ENCODE results near the gene CLCN7. TPM values are rescaled to one million over a fixed set of nuclear protein-coding genes. Genes with fewer than 3 reads are reported as not detected.
A peak's percentile ranks its signal among the peaks of the same experiment; 100 is the strongest.

CLCN7 gene
- polyA plus RNA-seq, 1 of the 3 experiments (the other 2 are of a cell fraction), result 44.3 TPM

DNA sequence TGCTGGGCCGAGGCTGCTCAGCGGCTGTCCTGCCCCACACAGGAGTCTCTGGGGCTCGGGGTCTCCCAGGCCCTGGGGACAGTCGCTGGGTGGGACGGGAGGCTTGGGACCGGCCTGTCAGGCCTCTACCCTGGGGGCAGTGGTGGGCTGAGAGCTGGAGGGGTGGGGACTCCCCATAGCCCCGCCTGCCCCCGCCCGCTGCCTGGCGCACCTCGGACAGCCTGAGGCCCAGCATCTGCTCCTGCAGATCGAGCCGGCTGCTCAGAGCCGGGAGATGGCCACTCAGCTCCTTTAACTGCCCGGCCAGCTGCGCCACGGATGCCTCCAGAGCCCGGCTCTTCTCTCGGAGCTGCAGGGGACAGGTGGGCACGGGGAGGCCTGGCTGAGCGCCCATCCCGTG, 37.2 kb downstream of the CLCN7 start:
- Histone ChIP-seq H3K9ac (no peak overlapping the region), H4K20me1 (ENCODE audit: insufficient read depth) (no peaks in the 10 kb centered on the region), H3K36me3 (replicated peaks in 1 of 2; ENCODE audit: control insufficient read depth in 1 of 2, insufficient read depth in 2 of 2, low read length in 1 of 2) (no peaks in the 10 kb centered on the region), H3K27me3 (ENCODE audit: insufficient read depth) (no peaks in the 10 kb centered on the region), H2AFZ (ENCODE audit: low read depth) (no peak overlapping the region), H3K27ac (ENCODE audit: low read depth in 2 of 2, low read length in 1 of 2) (no peak overlapping the region), H3K9me3 (no peaks in the 10 kb centered on the region), H3K4me3 (ENCODE audit: low read depth in 2 of 2, low read length in 1 of 2) (no peak overlapping the region), H3K9me2 (no peaks in the 10 kb centered on the region), H3K4me2 (no peak overlapping the region), H3F3A (replicated peaks; ENCODE audit: insufficient read depth) (no peaks in the 10 kb centered on the region), H3K79me2 (ENCODE audit: insufficient read depth) (no peaks in the 10 kb centered on the region), H3K4me1 (ENCODE audit: control insufficient read depth in 1 of 2, insufficient read depth in 2 of 2, low read depth in 1 of 2, low read length in 1 of 2) (no peaks in the 10 kb centered on the region; a peak in 1 of 4 replicates)
- no peak for TF ChIP-seq RXRA (IDR thresholded peaks at IDR 0.05; ENCODE audit: borderline replicate concordance, low read depth)
- no peak for TF ChIP-seq ELF1 (IDR thresholded peaks at IDR 0.05)
- no peak for TF ChIP-seq IRF3 (IDR thresholded peaks at IDR 0.05; ENCODE audit: low read depth, low read length)
- no peak for TF ChIP-seq EP300 (IDR thresholded peaks at IDR 0.05; ENCODE audit: borderline replicate concordance in 1 of 2, low read depth in 1 of 2, low read length in 1 of 2)
- TF ChIP-seq, protein P1, sequence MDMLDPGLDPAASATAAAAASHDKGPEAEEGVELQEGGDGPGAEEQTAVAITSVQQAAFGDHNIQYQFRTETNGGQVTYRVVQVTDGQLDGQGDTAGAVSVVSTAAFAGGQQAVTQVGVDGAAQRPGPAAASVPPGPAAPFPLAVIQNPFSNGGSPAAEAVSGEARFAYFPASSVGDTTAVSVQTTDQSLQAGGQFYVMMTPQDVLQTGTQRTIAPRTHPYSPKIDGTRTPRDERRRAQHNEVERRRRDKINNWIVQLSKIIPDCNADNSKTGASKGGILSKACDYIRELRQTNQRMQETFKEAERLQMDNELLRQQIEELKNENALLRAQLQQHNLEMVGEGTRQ (IDR thresholded peaks at IDR 0.05; ENCODE audit: borderline replicate concordance, low read depth, low read length), result no peak
- TF ChIP-seq TEAD4 (IDR thresholded peaks at IDR 0.05; ENCODE audit: borderline replicate concordance, insufficient read depth), result no peak
- TF ChIP-seq RAD21 (IDR thresholded peaks at IDR 0.05; ENCODE audit: low read length), result no peak
- no peak for TF ChIP-seq GATA2 (CRISPR knock-in tag; IDR thresholded peaks at IDR 0.05)
- no peak for TF ChIP-seq ZBTB33 (IDR thresholded peaks at IDR 0.05; ENCODE audit: borderline replicate concordance, low read depth)
- TF ChIP-seq, protein P2, sequence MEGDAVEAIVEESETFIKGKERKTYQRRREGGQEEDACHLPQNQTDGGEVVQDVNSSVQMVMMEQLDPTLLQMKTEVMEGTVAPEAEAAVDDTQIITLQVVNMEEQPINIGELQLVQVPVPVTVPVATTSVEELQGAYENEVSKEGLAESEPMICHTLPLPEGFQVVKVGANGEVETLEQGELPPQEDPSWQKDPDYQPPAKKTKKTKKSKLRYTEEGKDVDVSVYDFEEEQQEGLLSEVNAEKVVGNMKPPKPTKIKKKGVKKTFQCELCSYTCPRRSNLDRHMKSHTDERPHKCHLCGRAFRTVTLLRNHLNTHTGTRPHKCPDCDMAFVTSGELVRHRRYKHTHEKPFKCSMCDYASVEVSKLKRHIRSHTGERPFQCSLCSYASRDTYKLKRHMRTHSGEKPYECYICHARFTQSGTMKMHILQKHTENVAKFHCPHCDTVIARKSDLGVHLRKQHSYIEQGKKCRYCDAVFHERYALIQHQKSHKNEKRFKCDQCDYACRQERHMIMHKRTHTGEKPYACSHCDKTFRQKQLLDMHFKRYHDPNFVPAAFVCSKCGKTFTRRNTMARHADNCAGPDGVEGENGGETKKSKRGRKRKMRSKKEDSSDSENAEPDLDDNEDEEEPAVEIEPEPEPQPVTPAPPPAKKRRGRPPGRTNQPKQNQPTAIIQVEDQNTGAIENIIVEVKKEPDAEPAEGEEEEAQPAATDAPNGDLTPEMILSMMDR (IDR thresholded peaks at IDR 0.05), result no peak
- TF ChIP-seq MXI1 (IDR thresholded peaks at IDR 0.05; ENCODE audit: low read depth, low read length), result no peak
- TF ChIP-seq FOXJ3 (CRISPR knock-in tag; IDR thresholded peaks at IDR 0.05), result no peak
- TF ChIP-seq, protein P3, sequence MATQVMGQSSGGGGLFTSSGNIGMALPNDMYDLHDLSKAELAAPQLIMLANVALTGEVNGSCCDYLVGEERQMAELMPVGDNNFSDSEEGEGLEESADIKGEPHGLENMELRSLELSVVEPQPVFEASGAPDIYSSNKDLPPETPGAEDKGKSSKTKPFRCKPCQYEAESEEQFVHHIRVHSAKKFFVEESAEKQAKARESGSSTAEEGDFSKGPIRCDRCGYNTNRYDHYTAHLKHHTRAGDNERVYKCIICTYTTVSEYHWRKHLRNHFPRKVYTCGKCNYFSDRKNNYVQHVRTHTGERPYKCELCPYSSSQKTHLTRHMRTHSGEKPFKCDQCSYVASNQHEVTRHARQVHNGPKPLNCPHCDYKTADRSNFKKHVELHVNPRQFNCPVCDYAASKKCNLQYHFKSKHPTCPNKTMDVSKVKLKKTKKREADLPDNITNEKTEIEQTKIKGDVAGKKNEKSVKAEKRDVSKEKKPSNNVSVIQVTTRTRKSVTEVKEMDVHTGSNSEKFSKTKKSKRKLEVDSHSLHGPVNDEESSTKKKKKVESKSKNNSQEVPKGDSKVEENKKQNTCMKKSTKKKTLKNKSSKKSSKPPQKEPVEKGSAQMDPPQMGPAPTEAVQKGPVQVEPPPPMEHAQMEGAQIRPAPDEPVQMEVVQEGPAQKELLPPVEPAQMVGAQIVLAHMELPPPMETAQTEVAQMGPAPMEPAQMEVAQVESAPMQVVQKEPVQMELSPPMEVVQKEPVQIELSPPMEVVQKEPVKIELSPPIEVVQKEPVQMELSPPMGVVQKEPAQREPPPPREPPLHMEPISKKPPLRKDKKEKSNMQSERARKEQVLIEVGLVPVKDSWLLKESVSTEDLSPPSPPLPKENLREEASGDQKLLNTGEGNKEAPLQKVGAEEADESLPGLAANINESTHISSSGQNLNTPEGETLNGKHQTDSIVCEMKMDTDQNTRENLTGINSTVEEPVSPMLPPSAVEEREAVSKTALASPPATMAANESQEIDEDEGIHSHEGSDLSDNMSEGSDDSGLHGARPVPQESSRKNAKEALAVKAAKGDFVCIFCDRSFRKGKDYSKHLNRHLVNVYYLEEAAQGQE (IDR thresholded peaks at IDR 0.05; ENCODE audit: low read depth, low read length), result no peak
- no peak for TF ChIP-seq MEF2A (IDR thresholded peaks at IDR 0.05; ENCODE audit: borderline replicate concordance, low read depth)
- DNase-seq, result peak; percentile 68
- ChIA-PET CTCF (interaction anchor here (0.7 kb wide), 1 partner anchor 26 kb away, joined by 4 read pairs; no protein-coding TSS in a partner anchor), POLR2A (no interaction called here)
- 74% methylated on average over 5 of the region's 22 CpGs for WGBS (ENCODE audit: low lambda C conversion rate)

All from SK-N-SH (cell line).